WERI-Rb-1 (cell line): ENCODE measurements around the gene CCDC12.

Experiments used
- DNase-seq: peaks from one replicate; pipeline ENCODE4 v3.0.0-alpha.2; 2020
- H3K27ac ChIP-seq: fragments of 250-450 bp; sonication (Bioruptor Pico); 2 replicates; pipeline ENCODE4 v1.5.1; 2020; ENCODE audit warnings: mild to moderate bottlenecking, moderate library complexity
- H3K27me3 ChIP-seq: fragments of 250-450 bp; sonication (Bioruptor Pico); 2 replicates; pipeline ENCODE4 v1.5.1; 2021; ENCODE audit warnings: mild to moderate bottlenecking, low read depth, moderate library complexity; ENCODE audit not compliant: insufficient read depth, severe bottlenecking
- H3K36me3 ChIP-seq: fragments of 250-450 bp; sonication (Bioruptor Pico); 2 replicates; pipeline ENCODE4 v1.5.1; 2020; ENCODE audit warnings: mild to moderate bottlenecking, moderate library complexity
- H3K4me3 ChIP-seq: 2 replicates; pipeline ENCODE4 v1.5.1; 2011; ENCODE audit warnings: low read depth, mild to moderate bottlenecking, control low read depth, low read length
- H3K9me3 ChIP-seq: fragments of 250-450 bp; sonication (Bioruptor Pico); 2 replicates; pipeline ENCODE4 v1.5.1; 2021; ENCODE audit warnings: mild to moderate bottlenecking, moderate library complexity; ENCODE audit not compliant: severe bottlenecking
- TF ChIP-seq, protein P1 (sequence below): IDR thresholded peaks from 2 replicates; pipeline ENCODE4 v1.5.1; 2011; ENCODE audit warnings: low read depth, mild to moderate bottlenecking, control low read depth, inconsistent platforms, low read length

CCDC12 gene

DNA sequence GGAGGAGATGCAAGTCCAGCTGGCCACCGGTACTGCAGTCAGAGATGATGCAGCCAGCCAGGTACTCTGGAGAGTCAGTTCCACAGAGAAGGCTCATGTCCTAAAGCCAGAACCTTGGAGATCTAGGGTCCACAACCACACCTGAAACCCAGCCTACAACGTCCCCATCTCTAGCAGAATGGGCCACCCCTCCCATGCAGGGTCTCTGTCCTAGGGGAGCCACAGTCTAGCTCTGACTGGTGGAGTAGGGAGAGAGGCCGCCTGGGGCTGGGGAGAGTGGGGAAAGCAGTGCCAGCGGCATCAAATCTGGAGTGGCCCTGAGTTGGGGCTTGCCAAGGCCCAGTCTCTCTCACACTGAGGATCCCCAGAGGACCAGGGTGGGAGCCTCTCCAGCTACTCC, 55.5 kb downstream of the CCDC12 start:
- Histone ChIP-seq H3K27me3 (no peaks in the 10 kb centered on the region), H3K27ac (no peak overlapping the region), H3K9me3 (no peaks in the 10 kb centered on the region), H3K36me3 (peaks cover 93% of the 10 kb centered on the region), H3K4me3 (no peak overlapping the region)
- TF ChIP-seq, protein P1, sequence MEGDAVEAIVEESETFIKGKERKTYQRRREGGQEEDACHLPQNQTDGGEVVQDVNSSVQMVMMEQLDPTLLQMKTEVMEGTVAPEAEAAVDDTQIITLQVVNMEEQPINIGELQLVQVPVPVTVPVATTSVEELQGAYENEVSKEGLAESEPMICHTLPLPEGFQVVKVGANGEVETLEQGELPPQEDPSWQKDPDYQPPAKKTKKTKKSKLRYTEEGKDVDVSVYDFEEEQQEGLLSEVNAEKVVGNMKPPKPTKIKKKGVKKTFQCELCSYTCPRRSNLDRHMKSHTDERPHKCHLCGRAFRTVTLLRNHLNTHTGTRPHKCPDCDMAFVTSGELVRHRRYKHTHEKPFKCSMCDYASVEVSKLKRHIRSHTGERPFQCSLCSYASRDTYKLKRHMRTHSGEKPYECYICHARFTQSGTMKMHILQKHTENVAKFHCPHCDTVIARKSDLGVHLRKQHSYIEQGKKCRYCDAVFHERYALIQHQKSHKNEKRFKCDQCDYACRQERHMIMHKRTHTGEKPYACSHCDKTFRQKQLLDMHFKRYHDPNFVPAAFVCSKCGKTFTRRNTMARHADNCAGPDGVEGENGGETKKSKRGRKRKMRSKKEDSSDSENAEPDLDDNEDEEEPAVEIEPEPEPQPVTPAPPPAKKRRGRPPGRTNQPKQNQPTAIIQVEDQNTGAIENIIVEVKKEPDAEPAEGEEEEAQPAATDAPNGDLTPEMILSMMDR = no peak
- no peak for DNase-seq

DNA sequence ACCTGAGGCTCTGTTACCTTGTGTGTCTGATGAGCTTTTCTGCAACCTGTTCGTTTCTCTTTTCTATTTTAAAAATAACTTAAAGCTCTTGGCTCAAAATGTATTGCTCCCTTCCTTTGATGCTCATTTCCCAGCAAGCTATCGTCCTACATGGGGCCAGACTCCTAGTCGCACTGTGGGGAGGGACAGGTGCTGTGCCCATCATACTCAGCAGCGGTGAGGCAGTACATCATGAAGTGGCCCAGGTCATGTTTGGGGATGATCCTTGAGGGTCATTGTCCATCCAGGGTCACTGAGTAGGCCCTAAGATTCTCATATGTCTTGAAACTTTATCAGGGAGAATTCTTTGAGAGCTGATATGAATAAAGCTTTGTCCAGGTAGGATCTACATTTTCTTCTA, 57.9 kb downstream of the CCDC12 start:
- no peaks in the 10 kb centered on the region for H3K9me3 ChIP-seq
- no peak overlapping the region for H3K4me3 ChIP-seq
- no peaks in the 10 kb centered on the region for H3K27me3 ChIP-seq
- TF ChIP-seq, protein P1 = no peak
- peaks cover 69% of the 10 kb centered on the region for H3K36me3 ChIP-seq
- DNase-seq = no peak
- no peak overlapping the region for H3K27ac ChIP-seq

DNA sequence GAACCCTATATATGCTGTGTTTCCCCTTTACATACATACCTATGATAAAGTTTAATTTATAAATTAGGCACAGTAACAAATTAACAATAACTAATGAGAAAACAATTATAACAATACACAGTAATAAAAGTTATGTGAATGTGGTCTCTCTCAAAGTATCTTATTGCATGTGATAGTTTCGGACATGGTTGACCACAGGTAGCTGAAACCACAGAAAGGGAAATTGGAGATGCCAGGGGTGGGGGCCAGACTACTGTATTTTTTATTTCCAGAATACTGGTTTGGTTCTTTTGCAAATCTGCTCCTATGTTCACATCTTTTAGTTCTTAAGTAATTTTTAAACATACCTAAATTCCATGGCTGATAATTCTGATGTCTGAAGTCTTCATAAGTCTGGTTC, 58.3 kb downstream of the CCDC12 start:
- no peak overlapping the region for H3K4me3 ChIP-seq
- no peak overlapping the region for H3K27ac ChIP-seq
- H3K27me3 ChIP-seq = no peaks in the 10 kb centered on the region
- no peaks in the 10 kb centered on the region for H3K9me3 ChIP-seq
- TF ChIP-seq, protein P1 = no peak
- DNase-seq = no peak
- H3K36me3 ChIP-seq = peaks cover 65% of the 10 kb centered on the region

DNA sequence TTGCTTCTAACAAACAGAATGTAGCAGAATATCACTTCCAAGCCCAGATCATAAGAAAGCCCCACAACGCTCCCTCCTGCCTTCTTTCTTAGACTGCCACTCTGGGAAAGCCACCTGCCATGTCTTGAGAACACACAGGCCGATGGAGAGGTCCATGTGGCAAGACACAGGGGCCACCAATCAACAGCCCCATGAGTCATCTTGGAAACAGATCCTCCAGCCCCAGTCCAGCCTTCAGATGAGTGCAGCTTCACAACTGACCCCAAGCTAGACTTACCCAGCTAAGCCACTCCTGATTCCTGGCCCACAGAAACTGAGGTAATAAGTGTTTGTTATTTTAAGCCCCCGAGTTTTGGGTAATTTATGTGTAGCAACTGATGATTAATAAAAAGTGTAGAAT, 59.3 kb downstream of the CCDC12 start:
- TF ChIP-seq, protein P1 = no peak
- H3K9me3 ChIP-seq = no peaks in the 10 kb centered on the region
- no peak overlapping the region for H3K4me3 ChIP-seq
- H3K27ac ChIP-seq = no peak overlapping the region
- H3K27me3 ChIP-seq = no peaks in the 10 kb centered on the region
- DNase-seq = no peak
- H3K36me3 ChIP-seq = peaks cover 55% of the 10 kb centered on the region

DNA sequence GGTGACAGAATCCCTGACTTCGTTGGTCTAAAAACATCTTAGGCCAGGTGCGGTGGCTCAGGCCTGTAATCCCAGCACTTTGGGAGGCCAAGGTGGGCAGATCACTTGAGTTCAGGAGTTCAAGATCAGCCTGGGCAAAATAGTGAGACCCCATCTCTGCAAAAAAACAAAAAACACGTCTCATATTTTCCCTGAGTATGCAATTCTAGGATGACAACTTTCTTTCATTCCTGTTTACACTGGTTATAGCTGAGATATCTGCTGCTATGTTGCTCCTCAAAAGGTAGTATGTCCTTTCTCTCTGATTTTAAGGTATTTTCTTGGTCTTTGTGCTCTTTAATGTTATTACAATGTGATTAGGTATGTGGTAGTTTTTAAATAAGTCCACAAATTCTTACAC, 59.7 kb downstream of the CCDC12 start:
- TF ChIP-seq, protein P1 = no peak
- Histone ChIP-seq H3K4me3 (no peak overlapping the region), H3K27ac (no peak overlapping the region), H3K27me3 (no peaks in the 10 kb centered on the region), H3K36me3 (peaks cover 51% of the 10 kb centered on the region), H3K9me3 (no peaks in the 10 kb centered on the region)
- no peak for DNase-seq

DNA sequence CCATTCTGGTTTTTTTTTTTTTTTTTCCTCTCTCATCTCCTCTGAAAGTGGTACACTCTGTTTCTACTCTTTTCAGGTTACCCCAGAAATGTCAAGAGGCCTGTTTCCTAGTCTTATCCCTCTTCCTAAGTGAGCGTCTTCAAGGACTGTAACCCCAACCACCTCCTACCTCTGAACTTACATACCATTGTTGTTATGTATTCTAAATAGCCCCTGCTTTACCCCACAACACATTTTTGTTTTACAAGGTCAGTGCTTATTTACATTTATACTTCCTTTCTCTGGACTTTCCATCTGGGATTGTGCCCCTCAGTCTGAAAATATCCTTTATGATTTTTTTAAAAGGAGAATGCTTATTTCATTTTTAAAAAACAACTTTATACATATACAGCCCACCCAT, 60.3 kb downstream of the CCDC12 start:
- no peak for DNase-seq
- no peaks in the 10 kb centered on the region for H3K9me3 ChIP-seq
- H3K4me3 ChIP-seq = no peak overlapping the region
- H3K36me3 ChIP-seq = peaks cover 46% of the 10 kb centered on the region
- H3K27me3 ChIP-seq = no peaks in the 10 kb centered on the region
- no peak overlapping the region for H3K27ac ChIP-seq
- TF ChIP-seq, protein P1 = no peak
